Stimulated activated CD4-positive, alpha-beta T cell treated with anti-CD3 and anti-CD28 coated beads, Interleukin-12 subunit alpha, Interleukin-12 subunit beta, amount 100 ng/mL, for 24 hours (primary cell): Measurements from ENCODE around the gene ERAL1.
"Not testable (repeated sequence)": the region's sequence is repeated elsewhere in the genome, so short reads cannot be mapped to it uniquely, and the experiment has no call there.

ENCODE experiments used
- DNase-seq, 2 experiments: peaks; one replicate each; pipeline ENCODE4 v3.0.0-alpha.2; 2020; ENCODE audit warnings: low read depth in 2 of 2

Gene ERAL1

DNA sequence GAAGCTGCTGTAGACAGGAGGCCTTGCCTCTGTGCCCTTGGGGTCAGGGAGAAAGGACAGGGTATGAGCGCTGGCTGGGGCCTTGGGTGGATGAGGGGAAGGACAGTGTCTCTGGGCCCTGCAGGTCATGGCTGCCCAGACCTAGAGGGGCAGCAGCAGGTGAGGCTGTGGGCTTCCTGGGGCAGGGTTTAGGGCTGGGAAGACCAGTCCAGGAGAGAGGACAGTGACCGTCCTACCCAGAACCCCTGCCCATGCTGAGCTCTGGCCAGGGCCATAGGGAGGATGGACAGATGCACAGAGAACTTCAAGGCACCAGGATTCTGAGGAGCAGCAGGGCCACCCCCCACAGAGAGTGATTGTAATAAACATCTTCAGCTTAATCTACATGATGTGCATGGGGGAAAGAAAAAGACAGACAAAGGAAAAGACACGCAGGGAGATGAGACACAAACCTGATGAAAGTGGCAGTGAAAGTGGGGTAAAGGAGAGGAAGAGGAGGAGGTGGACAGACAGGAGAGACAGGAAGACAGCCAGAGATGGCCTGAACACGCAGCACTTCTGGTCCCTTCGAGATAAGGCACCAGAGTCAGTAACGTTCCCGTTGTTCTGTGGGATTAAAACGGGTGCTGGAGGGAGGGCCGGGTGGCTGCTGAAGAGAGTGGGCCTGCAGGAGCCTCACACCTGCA, 25.2 kb downstream of the ERAL1 start:
- DNase-seq, result no peak

DNA sequence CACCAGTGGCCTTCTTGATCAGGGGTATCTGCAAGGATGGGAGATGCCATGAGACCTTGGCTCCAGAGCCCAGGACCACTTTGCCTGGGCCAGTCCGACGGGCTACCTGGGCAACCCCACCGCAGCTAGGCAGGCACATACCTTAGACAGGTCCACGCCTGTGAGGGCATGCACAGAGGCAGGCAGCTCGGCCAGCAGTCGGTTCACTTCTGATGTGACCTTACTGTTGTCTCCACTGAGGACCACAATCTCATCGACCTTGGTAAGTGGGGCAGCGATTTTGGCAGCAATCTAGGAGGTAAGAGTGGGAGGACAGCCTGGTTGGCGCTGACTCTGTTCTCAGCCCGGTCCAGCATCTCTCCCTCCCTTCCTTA, 25.7 kb downstream of the ERAL1 start:
- DNase-seq, result no peak

DNA sequence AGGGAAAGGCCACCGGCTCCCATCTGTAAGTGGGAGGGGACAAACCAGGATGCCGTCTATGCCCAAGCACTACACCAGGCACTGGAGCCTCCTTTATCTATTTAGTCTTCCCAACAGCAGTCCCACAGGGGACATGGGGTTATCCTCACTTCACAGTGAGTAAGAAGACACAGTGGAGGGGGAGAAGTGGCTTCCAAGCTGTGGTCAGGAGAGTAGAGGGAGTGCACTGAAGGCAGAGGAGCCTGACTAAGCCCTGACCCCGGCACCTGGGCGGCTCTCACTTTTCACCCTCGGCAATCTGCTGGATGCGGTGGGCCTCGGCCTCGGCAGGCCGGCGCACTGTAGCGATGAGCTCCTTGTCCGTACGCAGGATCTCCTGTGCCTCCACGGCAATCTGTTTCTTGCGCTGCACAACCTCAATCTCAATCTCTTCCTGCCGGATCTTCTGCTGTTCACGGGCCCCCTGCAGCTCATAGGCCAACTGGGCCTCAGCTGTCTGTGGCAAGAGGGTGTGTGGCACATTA, 26.8 kb downstream of the ERAL1 start:
- no peak for DNase-seq

DNA sequence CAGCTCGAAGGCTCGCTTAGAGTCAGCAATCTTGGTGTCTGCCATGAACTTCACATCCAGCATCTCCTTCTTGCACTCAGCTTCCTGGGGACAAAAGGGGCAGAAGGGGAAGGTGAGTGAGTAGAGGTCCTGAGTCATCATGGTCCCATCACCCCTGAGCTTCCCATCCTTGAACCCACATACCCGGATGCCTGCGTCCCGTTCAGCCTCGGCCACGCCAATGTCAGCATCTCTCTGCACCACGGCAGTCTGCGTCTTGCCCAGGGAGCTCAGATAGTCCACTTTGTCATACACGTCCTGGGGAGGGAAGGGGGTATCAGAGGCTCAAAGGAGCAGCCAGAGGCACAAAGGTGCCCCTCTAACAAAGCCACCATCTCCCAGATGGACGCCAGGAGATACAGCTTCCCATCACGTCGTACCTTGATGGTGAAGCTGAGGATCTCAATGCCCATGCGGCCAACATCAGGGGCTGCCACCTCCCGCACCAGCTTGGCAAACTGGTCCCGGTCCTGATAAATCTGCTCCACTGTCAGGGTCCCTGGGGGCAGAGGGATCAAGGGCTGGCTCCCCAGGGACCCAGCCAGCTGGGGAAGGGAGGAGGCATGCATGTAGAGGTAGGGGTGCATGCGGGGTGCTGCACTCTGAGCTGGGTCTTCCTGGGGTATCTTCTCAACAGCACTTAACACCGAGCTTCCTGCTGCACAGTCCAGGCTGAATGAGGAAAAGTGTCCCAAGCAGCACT, 27.5 kb downstream of the ERAL1 start:
- DNase-seq, result no peak

DNA sequence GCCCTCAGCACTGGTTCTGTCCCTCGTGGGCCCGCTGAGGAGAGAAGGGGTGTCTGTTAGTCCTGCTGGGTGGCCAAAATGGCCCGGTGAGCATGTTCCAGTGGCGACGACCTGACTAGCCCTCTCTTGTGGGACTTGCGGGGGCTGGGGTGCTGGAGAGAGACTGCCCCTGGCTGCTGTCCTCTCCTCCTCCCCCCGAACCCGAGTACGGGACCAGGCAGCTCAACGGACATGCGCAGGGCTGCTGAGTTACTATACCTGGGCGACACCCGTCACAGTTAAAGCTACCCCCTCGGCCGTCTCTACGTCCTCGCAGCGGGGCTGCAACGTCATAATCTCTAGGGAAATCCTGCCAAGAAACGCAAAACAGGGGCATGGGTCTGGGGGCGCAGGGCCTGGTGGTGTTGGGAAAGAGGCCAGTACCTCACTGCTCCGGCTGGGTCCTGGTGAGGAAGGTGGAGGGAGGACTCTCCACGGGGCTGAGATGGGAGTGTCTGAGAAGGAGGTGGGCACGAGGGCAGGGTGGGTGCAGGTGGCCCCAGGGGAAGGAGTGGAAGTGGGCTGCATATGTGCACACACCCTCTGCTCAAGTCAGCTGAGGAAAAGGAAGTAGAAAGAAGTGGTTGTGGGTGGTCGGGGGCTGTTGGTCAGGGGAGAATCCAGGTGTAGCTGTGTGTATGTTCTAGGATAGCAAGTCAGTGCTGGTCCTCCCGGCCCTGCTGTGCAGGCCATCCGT, 29.3 kb downstream of the ERAL1 start:
- no peak for DNase-seq

DNA sequence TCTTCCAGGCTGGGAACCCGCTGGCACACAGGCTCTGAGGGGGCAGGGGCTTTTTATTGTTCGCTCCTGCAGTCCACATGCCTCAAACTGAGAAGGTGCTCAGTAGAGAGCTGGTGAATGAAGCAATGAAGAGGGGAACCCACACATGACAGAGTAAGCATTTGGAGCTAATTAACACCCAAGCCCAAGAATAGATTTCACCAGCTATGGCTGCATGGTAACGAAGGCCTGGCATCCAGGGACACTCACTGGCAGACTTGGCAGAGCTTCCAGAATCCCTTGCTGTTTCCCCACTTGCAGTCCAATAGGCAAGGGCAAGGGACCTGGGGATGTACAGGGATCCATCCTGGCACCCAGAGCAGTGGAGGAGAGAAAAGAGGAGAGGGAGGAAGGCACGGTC, 30.5 kb downstream of the ERAL1 start:
- no peak for DNase-seq

DNA sequence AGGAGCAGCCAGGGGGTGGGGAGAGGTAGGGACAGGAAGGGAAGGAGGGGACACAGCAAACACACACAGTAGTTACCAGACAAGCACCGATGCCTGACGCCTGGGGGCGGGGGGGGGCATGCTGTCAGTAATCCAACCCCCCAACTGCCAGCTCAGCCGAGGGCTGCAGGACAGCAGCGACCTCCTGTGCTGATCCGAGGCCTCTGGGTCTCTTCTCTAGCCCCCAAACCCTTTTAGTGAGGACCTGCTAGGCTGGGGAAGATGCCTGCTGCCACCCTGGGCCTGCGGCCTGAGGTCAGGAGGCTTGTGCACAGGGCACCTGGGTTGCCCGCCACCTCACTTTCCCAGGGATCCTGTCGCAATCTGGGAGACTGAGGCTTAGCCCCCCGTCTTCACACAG, 31.1 kb downstream of the ERAL1 start:
- DNase-seq, result no peak

DNA sequence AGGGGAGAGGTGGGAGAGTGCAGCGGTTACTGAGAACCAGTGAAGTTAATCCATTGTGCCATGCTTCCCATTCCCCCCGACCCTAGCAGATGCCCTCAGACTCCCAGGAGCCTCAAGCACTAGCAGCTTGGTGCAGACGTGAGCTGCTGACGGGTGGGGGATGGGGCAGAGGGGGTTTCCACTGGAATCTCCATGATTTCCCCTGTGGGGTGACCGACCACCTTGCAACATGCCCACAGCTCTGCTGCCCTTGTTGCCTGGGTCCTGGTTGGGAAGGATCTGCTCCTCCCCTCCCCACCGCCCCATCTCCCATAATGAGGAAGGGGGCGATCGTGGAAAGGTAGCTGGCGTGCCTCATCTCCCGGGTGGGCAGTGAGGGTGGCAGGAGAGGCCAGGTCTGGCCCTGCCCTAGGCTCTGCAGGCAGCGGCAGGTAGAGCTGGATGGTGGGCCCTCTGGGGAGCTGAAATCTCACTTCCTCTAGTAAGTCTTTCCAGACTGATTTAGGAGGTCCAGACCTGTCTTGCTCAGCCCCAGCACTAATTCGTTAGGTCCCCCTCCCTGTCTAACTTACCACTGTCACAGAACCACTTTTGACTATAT, 33.2 kb downstream of the ERAL1 start:
- DNase-seq, result no peak

DNA sequence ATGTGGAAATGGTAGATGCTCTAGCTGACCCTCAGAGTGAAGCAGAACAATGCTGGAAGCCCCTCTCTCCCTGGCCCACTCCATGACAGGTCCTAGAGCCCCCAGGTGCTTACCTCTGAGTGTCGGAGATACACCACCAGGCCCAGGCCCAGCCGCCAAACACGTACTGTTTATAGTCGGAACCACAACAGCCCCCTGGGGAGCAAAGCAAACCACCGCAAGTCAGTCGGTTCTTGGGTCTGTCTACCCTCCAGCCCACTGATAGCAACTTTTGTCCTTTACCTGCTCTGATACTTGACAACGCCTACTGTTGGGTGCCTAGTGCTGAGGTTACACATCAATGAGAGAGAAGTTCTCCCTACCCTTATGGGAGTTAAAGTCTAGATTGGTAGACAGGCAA, 34.0 kb downstream of the ERAL1 start:
- no peak for DNase-seq

DNA sequence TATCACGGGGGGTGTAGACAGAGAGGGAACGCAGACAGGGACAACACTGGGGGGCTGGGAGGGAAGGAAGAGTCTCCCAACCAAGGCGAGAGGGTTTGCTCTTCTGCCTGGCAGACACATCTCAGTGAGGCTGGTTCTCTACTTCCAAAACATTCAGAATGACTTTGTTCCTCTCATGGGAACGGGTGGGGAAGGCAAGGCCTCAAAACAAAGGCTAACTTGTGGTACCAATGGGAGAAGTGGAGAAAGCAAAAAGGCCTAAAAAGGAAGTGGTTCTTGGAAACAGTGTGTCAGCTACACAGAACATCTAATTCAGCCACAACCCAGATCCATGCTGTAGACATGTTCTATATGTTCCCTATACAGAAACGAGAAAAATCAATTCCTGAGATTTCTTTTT, 35.2 kb downstream of the ERAL1 start:
- no peak for DNase-seq

DNA sequence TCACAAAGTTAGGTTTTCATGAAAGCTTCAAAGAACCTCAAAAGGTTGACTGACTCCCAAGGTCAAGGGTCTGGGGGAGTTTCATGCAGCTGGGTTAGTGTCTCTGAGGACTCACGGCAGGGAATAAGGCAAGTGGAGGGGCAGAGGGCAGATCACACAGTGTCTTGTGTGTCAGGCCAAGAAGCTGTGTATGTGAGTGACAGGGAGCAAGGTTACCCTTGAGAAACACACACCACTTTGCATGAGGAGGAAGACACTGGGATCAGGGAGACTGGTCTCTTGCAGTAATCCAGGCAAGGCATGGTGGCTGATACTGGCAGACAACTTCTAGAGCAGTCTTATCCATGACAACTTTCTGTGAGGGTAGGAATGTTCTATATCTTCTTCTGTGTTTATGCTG, 36.4 kb downstream of the ERAL1 start:
- no peak for DNase-seq

DNA sequence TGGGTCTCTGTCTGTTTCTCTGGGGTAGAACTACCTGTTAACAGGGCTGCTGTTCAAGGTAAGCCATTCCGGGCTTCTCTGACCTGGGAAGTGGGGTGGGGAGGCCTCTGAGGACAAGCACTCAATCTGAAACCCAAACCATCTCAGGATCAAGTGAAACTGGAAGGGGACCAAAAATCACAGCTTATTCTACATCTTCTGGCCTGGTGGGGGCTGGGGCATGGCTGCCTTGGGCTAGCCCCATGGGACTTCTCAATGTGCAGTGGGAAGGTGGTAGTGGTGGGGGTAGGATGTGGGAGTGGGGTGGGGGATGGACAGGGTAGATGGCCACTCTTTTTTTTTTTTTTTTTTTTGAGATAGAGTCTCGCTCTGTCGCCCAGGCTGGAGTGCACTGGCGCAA, 37.2 kb downstream of the ERAL1 start:
- no peak for DNase-seq

DNA sequence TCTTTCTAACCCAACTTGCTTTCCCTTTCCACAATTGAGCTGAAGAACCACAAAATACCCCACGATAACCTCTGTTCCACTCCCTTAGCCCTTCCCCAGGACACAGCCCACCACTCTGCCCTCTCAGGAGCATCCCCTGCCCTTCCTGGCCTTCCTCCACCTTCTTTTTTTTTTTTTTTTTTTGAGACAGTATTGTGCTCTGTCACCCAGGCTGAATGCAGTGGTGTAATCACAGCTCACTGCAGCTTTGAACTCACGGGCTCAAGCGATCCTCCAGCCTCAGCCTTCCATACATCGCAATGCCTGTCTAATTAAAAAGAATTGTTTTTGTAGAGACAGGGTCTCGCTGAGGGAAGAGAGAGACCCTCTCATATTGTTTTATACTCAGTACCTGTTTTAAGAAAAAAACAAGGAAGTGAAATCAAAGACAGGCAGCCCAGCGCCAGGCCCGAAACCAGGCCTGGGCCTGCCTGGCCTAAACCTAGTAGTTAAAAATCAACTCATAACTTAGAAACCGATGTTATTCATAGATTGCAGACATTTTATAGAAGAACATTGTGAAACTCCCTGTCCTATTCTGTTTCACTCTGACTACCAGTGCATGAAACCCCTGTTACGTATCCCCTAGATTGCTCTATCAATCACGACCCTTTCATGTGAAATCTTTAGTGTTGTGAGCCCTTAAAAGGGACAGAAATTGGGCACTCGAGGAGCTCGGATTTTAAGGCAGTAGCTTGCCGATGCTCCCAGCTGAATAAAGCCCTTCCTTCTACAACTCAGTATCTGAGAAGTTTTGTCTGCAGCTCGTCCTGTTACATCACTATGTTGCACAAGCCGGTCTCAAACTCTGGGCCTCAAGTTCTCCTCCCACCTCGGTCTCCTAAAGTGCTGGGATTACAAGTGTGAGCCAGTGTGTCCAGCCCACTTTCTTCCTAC, 38.7 kb downstream of the ERAL1 start:
- DNase-seq, result not testable (repeated sequence)

DNA sequence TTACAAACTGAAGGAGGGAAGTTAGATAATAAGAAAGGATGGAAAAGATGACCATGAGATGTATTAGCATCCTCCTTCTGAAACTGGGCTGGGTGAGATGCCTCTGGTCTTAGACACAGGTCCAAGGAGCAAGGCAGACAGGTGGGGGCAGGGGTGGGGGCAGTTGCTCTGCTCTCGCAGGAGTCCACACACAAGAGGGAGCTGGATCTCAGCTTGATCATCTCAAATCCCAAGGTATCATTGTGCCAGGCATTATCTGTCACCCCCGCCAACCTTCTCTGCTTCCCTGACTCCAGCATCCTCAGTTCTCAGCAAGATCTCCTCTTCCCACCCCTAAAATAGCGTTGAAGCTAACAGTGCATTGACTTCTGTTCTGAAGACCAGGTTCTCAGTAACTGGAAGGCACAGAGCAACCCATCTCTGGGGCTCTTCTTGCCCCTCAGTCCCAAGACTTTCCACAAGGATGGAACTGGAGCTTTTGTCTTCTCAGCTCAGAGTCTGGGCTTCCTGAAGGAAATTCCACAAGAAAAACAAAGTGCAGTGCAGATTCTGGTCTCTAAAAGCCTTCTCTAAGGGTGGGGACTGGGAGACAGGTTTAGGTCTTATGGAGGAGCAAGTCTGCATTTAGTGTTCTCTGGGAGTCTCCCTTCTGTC, 41.1 kb downstream of the ERAL1 start:
- no peak for DNase-seq

DNA sequence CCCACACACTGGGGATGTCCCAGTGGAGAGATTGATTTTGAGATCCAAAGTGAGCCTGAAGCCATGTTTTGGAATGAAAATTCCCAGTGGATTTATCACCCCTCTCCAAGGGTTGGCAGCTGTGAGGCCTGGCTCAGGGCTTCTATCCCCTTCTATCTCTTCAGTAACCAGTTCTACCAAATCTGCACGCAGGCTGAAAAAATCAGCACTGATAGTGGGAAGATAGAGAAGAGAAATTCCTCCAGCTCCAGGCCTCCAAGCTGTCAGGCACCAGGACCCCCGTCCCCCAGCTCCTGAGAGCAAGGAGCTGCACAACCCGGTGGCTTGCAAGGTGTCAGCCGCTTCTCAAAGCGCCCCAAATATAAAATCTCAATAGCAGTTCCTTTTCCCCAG, 41.7 kb downstream of the ERAL1 start:
- no peak for DNase-seq

DNA sequence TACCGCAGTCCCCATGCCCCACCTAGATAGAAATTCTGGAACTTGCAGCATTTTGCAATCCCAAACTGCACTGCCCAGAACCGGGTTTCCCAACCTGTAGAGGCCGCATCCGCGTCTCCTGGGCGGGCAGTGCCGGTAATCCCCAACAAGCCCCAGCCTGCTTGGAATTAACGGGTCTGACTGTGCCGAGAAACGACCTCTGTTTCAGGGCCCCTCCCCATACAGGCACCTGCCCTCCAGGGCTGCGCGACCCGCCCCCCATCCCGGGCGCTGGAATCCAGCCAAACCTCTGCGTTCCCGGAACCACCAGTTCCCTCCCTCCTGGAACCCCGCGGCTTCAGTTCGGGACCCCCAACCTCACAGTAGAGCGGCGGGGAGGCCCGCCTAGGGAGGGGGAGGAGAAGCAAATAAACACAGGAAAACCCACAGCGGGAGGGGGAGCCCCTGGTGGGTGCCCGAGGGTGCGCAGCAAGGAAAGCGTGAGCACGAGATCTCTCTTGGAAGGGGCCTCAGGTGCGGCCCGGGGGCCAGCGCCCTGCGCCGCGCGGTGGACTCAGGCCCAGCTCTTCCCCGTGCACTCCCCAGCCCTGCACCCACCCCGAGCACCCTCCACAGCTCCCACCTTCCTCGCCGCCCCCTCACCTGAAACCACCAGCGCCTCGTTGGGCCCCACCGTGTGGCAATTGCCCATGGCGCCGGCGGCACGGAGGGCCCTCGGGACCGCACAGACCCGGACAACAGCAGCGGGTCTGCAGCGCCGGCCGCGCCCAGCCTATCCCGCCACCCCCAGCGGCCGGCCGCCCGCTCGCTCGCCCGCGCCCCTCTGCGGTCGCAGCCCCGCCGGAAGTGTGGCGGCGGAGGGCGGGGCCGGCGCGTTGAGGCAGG, 42.3 kb downstream of the ERAL1 start, which contains the start of gene FLOT2:
Gene FLOT2, minus strand, starts transcription at position 850 of the 885 bp plus-strand sequence. Its CDS starts 159 bp downstream, at position 691.
- DNase-seq, result peak; percentile 55 to 58

DNA sequence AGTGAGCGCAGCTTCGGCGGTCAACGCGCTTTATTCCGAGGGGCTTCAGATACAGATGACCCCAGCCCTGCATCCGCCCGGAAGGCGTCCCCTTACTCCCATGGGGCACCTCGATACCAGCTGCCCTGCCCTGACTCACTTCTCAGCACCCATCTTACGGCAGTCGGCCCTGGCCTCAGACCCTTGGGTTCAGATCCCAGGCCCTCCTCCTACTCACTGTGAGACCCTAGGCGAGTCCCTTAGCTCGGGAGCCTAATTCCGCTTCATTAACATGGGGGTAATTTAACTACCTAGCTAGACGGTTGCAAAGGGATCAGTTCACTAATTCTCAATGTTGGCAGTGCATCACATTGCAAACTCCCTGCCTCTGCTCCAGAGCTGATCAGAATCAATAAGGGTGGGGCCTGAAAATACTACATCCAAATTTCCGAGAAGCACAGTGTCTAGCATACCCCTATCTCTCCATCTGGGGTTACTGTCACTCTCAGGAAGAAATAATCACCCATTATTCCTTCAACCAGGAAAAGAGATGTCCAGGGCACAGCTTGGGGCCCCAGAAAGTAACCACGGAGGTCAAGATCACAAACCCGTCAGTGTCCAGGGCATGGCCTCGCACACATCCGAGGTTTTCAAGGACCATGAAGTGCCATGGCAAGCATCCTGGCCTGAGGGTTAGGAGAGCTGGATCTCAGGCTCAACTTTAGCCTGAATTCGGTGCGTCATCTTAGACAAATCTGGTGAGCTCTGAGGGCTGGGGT, 43.1 kb downstream of the ERAL1 start:
- no peak for DNase-seq

DNA sequence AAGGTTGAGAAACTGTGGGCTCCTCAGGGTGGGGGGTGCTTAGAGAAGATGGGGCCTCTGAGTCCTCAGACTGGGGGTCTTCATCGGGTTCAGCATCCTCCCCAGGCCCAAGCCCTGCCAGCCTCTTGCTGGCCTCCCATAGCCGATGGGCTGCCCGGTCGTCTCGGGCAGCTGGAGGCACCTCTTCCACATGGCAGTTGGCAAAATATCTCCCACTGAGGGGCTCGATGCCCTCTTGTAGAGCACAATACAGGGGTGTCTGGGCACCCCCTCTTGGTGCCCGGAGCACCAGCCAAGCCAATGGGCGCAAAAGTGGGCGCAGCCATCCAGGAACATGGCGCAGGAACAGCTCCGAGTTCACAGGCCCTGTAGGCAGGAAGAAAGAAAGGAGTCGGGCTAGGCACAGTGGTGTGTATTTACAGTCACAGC, 43.7 kb downstream of the ERAL1 start:
- DNase-seq, result no peak
